H1 (cell line): ENCODE measurements around the gene ANKRD13B. TPM values are rescaled to one million over a fixed set of nuclear protein-coding genes. Genes with fewer than 3 reads are reported as not detected.

Experiments used
- NANOG ChIP-seq: IDR thresholded peaks from 2 replicates; pipeline ENCODE4 v1.6.1; 2011; ENCODE audit warnings: low read length, low read depth, mild to moderate bottlenecking, inconsistent platforms; ENCODE audit not compliant: insufficient read depth, poor library complexity, severe bottlenecking
- polyA plus RNA-seq, 7 experiments: library from polyadenylated mRNA; depleted of rRNA in 3 of 7; stranded (reverse) in 5 of 7; unstranded in 2 of 7; fragments of >200 nt in 5 of 7; fragments of 200-250 nt in 2 of 7; gene quantifications; 1 replicate in 5 of 7; 2 replicates in 1 of 7; 4 replicates in 1 of 7; pipeline versions ENCODE4 v1.2.1 to v1.2.3, GENCODE V29; 2011 to 2013; ENCODE audit warnings: missing spikeins in 2 of 7, mixed read lengths in 2 of 7
- total RNA-seq: library from RNA; stranded (reverse); fragmentation: NEBNext Ultra II Directional; extraction: Animal tissue kit (Norgen Biotek cat#: 25700); gene quantifications from 2 replicates; pipeline ENCODE4 v1.2.1, GENCODE V29; 2021
- TF ChIP-seq, protein P1 (sequence below): IDR thresholded peaks from 2 replicates; pipeline ENCODE4 v1.6.1; 2012; ENCODE audit warnings: inconsistent platforms

Gene ANKRD13B
- total and polyA plus RNA-seq, 2 of the 8 experiments (the other 6 are each of a cell fraction or from before 2014, with no cell fraction given): 16.4 to 48.5 TPM

DNA sequence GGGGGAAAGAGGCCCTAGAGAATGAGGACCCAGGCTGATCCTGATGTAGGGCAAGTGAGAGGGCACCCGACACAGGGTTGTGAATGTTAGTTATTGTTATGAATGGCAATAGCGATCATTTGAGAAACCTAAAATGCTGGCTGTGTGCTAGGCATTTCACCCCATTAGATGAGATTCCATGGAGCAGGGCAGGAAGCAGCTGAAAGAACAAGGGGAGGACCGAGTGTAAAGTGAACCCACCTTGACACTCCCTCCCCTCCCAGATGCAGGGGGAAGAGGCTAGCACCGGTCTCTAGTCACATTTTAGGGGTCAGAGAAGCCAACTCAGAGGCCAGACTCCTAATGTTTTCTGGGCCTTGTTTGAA, 30.3 kb downstream of the ANKRD13B start (continued):
- no peak for TF ChIP-seq NANOG
- TF ChIP-seq, protein P1, sequence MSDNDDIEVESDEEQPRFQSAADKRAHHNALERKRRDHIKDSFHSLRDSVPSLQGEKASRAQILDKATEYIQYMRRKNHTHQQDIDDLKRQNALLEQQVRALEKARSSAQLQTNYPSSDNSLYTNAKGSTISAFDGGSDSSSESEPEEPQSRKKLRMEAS: no peak
